Measurements from ENCODE around the gene FUT7. TPM values are rescaled to one million over a fixed set of nuclear protein-coding genes. Genes with fewer than 3 reads are reported as not detected.
A peak's percentile ranks its signal among the peaks of the same experiment; 100 is the strongest.

Gene FUT7
- total and polyA plus RNA-seq, 9 of the 15 experiments (the other 6 are each of a cell fraction or from before 2014, with no cell fraction given), result not detected

- CTCF ChIA-PET (ENCODE audit: low intra/inter-chr PET ratio), result no interaction called here
- Histone ChIP-seq H3K27me3 (ENCODE audit: control insufficient read depth in 2 of 2, insufficient read depth in 2 of 2, low read length in 2 of 2) (no peaks in the 10 kb centered on the region), H3K4me1 (replicated peaks in 1 of 2; ENCODE audit: control insufficient read depth in 2 of 2, insufficient read depth in 2 of 2, low read length in 2 of 2) (peaks cover 30 to 75% of the 10 kb centered on the region in 2 experiments), H3K79me2 (ENCODE audit: control insufficient read depth, insufficient read depth, low read length) (peaks cover 18% of the 10 kb centered on the region), H3K4me2 (ENCODE audit: insufficient read depth, low read length) (no peak overlapping the region), H3K9me1 (ENCODE audit: control insufficient read depth, insufficient read depth, low read length) (no peaks in the 10 kb centered on the region), H3K4me3 (no peak overlapping the region), H3K9ac (ENCODE audit: insufficient read depth in 1 of 2, low read depth in 2 of 2, low read length in 2 of 2) (no peak overlapping the region; a peak in 1 of 4 replicates), H2AFZ (ENCODE audit: low read depth, low read length) (no peak overlapping the region), H4K20me1 (replicated peaks; ENCODE audit: control insufficient read depth, insufficient read depth, low read length) (no peaks in the 10 kb centered on the region), H3K36me3 (ENCODE audit: control insufficient read depth, insufficient read depth, low read length) (peaks cover 22% of the 10 kb centered on the region; the same call in 1 of the 3 replicates), H3K27ac (ENCODE audit: extremely low read depth, low read depth, low read length) (no peak overlapping the region), H3K9me3 (replicated peaks; ENCODE audit: control insufficient read depth, insufficient read depth, low read depth, low read length) (peaks cover 6% of the 10 kb centered on the region)
- no peak for DNase-seq (ENCODE audit: extremely low read depth in 1 of 4, low spot score in 3 of 4)
- POLR2A ChIA-PET, result no interaction called here
- BruUV-seq (replicated peaks), result no TSS peak
- over 99% methylated on average over 33 of the region's 54 CpGs for WGBS (ENCODE audit: insufficient coverage, low coverage, missing lambda C conversion rate)
- intact Hi-C loops (cut with micrococcal nuclease), result loop anchor here (5.0 kb wide), 1 partner anchor 47 kb away; the partner anchor contains the start of gene C8G
- no peak for ATAC-seq
- no peak for FAIRE-seq
- in situ Hi-C loops (cut with MboI), result no loop called here
- TF ChIP-seq ATF3 (IDR thresholded peaks at IDR 0.05), result peak; percentile 9; the same call in 1 of the 2 replicates
- TF ChIP-seq ATF3 (CRISPR knock-in tag; conservative IDR thresholded peaks at IDR 0.05), result no peak
- no peak for TF ChIP-seq RREB1 (CRISPR knock-in tag; IDR thresholded peaks at IDR 0.05)
- no peak for TF ChIP-seq ETS1 (conservative IDR thresholded peaks at IDR 0.05; ENCODE audit: control insufficient read depth, low read depth, low read length)
Observed at GRCh38 chr9:136994180-136994887, 37.6 kb downstream of the FUT7 start.
